NCI-H2227 (cell line): Measurements from ENCODE around the gene LRRC26.

Experiments used
- DNase-seq: peaks from one replicate; lab custom pipeline; 2025; ENCODE audit not compliant: unreplicated experiment; lab: John Stamatoyannopoulos, UW

Gene LRRC26

DNA sequence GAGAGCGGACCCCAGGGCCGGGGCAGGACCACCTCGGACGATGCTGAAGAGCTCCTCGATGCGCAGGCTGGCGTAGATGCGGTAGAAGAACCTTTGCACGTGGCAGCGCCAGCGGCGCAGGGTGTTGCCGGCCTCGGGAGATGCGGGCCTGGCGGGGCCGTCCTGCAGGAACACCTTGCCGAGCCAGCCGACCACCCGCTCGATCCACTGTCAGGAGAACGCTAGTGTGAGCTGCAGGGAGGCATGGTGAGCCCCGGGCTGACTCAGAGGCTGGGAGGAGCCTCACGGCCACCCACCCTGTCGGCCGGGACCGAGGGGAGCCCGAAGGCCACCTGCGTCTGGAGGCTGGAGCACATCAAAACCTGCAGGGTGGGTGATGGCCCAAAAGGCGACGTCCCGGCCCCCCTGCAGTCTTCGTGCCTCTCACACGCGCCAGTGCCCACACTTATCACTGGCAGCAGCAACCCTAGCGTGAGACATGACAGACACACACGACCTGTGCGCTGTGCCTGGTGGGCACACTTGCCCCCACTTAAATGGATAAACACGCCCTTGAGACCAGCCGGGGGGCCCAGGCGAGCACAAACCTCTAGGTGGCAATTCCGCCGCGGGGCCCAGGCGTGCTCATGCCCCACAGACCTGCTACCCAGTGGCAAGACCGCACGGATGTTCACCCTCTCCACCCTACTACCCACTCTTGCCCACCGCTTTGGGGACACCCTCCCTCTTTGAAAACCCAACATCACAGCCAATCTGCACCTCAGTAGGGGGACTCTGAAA, 15.2 kb upstream of the LRRC26 start:
- no peak for DNase-seq

GRCh38 chr9:137183980-137184595, 14.2 kb upstream of the LRRC26 start:
- DNase-seq = no peak

- DNase-seq = no peak
These were observed 13.0 kb upstream of the LRRC26 start for GRCh38 chr9:137182836-137183235.

- no peak for DNase-seq
These were observed 11.8 kb upstream of the LRRC26 start for GRCh38 chr9:137181680-137182079.

DNA sequence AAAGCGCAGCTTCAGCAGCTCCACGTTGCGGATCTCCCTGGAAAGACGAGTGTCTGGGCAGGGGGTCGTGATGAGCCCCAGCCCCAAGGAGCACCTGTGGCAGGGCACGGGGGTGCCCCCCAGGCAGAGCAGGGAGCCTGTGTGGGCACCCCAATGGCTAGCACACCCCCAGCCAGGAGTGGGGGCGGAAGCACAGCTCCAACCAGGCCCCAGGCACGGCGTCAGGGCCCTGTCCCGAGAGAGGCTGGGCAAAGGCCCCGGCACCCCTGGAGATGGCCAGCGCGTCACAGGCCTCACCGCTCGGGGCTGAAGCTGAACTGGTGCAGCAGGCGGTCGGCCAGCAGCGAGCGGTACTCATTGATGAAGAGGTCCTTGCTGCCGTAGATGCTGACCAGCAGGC, 10.6 kb upstream of the LRRC26 start:
- DNase-seq = no peak

- DNase-seq = no peak
These were observed 9.9 kb upstream of the LRRC26 start for GRCh38 chr9:137179761-137180160.

DNA sequence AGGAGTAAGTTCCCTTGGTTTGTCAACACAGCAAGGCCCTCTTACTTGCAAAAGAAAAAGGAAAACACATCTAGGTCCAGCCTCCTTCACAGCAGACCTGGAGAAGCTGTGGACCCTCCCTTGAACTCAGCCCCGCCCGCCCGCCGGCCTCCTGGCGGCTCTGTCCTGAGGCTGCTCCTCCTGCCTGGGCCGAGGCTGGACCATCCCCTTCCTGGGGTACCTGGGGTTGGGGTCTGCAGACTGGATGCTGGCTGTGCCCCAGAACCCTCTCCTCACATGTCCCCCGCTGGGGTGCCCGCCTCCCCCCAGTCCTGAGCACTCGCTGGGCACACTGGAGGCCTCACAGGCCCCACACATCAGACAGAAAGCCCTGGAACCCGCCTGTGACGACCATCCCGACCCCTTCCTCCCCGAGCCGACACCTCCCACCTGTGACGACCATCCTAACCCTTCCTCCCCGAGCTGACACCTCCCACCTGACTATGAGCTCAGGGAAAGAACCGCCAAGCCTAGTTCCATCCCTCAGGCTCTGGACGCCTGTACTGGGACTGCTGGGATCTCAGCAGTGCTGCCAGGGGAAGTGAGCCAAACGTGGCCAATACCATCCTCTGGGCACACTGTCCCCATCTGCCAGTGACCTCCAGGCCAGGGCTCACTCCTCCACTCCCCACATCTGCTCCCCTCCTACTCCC, 9.2 kb upstream of the LRRC26 start:
- DNase-seq = no peak

GRCh38 chr9:137178201-137178938, 8.5 kb upstream of the LRRC26 start:
- DNase-seq = no peak

DNA sequence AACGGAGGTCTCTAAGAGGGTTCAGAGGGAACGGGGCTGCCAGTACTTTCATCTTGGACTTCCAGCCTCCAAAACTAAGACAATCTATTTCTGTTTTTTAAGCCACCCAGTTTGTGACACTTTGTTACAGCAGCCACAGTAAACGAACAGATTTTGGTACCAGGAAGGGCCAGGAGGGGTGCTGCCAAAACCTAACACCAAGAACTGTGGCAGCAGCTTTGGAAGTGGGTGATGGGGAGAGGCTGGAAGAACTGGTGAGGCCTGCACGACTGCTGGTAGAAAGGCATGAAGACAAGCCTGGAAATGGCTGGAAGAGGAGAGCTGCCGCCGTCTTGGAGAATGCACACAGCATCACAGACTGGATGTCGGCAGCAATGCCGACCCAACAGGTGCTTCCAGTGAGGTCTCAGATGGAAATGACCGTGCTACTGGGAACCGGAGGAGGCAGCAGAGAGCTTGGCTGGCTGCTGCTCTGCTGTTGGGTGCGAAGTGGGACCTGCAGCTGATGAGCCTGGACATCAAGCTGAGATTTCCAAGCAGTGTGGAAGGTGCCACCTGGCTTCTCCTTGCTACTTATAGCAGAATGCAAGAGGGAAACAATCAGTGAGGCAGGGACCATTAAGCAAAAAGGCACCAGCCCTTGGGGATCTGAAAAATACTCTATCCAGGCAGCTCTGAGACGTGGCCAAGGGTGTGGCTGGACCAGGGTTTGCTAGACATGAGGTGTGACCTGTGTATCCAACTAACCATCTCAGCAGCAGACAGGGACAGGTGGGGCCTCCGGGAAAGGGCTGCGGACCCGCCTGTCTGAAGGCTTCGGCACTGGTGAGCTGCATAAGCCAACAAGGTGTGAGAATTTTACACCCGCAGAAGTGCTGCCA, 6.7 kb upstream of the LRRC26 start:
- DNase-seq = peak; percentile 30

- no peak for DNase-seq
These were observed 5.6 kb upstream of the LRRC26 start for GRCh38 chr9:137175345-137175961.

DNA sequence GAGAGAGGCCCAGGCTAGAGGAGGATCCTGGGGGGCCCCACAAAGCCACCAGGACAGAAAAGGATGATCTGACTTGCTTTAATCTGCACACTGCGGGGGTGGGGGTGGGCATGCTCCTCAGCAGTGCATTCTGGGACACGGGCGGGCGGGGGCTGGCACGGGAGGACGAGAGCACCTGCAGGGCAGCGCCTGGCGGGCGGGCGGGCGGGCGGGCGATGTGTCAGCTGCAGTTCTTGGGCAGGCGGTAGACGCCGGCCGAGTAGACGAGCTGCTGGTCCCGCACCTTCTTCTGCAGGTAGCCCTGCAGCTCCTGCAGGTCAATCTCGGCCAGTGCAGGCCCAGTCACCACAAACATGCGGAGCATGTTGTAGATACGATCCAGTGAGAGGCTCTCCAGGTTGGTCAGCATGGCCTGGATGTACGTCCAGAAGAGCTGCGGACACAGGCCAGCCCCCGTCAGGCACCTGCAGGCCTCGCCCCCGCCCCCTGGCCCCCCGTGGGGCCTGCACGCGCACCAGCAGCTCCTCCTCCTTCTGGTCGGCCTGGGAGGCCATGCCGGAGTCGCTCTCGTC, 5.0 kb upstream of the LRRC26 start:
- DNase-seq = no peak

DNA sequence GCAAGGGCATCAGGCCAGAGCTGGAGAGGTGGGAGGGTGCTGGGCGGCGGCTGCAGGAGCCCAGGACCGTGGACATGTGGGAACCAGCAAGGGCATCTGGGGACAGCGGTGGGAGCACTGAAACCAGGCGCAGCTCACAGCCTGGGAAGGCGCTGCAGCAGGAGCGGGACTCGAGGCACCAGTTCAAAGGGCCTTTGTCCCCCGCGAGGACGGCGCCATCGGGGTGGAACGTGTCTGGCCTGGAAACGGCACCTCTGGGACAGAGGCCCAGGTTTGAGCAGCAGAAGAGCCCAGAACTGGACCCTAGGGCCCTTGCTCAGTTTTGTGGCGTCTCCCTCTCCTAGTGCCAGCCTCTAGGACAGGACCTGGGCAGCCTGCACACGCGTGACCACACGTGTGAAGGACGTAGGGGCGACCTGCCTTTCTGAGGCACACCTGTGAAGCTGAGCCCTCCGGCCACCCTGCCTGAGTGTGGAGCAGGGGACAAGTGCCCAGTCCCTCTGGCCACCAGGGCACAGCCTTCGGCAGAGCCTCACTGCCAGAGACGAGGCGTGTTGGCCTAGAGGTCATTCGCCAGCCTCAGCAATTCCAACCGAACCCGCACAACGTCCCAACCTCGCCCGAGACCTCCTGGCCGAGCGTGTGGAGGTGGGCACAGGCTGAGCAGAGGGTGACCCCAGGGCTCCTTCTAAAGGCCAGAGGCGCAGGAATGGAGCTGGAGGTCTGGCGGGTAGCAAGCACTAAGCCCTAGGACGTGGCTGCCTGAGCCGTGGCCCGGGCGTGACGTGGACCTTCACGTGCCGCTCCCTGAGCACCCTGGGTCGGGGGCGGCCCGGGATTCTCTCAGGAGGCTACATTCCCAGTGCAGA, 4.2 kb upstream of the LRRC26 start:
- DNase-seq = no peak

DNA sequence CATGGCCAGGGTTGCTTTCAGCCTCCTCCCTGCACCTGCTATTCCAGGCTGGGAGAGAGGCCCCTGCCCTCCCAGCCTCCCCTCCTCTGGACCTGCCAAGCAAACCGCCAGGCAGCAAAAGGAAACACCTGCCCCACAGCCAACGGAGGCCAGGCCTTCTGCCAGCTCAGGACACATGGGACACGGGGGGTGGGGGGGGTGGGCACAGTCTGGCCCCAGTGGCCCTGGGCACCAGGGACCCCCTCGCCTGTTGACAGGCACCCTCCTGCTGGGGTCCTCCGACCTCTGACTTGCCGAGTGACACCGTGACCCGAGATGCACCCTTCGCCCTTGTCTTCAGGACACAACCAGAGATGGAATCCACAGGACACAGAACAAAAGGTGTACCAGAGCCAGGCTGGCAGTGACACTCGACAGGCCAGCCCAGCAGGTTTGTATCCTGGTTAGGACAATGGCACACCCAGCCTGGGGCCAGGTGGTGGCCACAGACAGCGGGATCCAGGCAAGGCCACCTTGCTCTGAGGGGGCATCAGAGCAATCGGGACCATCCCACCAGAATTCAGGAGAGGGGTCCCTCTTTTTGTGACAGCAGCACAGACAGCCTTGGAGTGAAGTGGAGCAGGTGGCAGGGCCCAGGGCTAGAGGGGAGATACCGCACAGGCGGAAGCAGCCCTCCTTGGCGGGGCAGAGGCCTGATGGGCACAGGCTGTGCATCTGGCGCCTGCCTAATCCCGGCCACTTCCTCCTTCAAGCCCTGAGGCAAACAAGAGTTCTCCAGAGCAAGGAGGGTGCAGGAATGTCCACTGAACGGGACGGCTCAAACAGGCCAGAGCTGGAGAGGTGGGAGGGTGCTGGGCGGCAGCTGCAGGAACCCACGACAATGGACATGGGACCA, 3.3 kb upstream of the LRRC26 start:
- DNase-seq = no peak

DNA sequence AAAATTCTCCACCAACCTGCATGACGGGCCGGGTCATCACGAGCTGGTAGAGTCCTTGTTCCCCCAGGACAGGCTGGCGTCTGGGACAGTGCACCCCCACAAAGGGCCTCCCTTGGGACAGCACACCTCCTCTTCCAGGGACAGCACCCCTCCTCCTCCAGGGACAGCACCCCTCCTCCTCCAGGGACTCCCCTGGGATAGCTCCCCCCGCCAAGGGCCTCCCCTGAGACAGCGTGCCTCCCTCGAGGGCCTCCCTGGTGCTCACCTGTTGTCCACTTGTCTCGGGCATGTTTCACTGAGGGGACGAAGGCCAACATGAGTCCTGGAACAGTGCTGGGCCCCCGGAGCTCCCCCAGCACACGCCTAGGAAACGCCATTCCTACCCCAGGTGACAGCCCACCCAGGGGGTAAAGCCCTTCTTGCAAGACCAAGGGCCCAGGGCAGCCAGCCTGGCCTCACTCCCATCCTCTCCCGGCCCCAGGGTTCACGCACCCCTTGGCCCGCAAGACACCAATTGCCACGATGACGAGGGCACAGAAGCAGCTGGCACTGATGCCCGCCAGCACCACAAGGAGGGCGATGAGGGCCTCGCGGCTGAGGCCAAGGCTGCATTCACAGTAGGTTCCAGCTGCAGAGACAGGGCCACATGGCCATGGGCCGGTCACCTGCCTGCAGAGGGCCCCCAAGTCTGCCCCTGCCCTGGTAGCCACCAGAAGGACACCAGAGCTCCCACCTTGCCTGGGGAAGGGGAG, 1.5 kb upstream of the LRRC26 start:
- no peak for DNase-seq

- DNase-seq = no peak
These were observed 766 bp upstream of the LRRC26 start for GRCh38 chr9:137170486-137171148.
